ENCODE measurements around the gene PMCH. TPM values are rescaled to one million over a fixed set of nuclear protein-coding genes. Genes with fewer than 3 reads are reported as not detected.
"Not testable (repeated sequence)": the region's sequence is repeated elsewhere in the genome, so short reads cannot be mapped to it uniquely, and the experiment has no call there.

PMCH gene, protein sequence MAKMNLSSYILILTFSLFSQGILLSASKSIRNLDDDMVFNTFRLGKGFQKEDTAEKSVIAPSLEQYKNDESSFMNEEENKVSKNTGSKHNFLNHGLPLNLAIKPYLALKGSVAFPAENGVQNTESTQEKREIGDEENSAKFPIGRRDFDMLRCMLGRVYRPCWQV
- total RNA-seq: not detected in 2 replicates

GRCh38 chr12:102197789-102198188 lies at the start of gene PMCH:
TSS of gene PMCH (minus strand) at chr12:102197833. CDS start at chr12:102197770, 63 bp downstream.
- DNase-seq (ENCODE audit: low read depth): peak; percentile 28
- TF ChIP-seq, protein P1, sequence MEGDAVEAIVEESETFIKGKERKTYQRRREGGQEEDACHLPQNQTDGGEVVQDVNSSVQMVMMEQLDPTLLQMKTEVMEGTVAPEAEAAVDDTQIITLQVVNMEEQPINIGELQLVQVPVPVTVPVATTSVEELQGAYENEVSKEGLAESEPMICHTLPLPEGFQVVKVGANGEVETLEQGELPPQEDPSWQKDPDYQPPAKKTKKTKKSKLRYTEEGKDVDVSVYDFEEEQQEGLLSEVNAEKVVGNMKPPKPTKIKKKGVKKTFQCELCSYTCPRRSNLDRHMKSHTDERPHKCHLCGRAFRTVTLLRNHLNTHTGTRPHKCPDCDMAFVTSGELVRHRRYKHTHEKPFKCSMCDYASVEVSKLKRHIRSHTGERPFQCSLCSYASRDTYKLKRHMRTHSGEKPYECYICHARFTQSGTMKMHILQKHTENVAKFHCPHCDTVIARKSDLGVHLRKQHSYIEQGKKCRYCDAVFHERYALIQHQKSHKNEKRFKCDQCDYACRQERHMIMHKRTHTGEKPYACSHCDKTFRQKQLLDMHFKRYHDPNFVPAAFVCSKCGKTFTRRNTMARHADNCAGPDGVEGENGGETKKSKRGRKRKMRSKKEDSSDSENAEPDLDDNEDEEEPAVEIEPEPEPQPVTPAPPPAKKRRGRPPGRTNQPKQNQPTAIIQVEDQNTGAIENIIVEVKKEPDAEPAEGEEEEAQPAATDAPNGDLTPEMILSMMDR (IDR thresholded peaks at IDR 0.05; ENCODE audit: insufficient read depth, low read depth, low read length): no peak

DNA sequence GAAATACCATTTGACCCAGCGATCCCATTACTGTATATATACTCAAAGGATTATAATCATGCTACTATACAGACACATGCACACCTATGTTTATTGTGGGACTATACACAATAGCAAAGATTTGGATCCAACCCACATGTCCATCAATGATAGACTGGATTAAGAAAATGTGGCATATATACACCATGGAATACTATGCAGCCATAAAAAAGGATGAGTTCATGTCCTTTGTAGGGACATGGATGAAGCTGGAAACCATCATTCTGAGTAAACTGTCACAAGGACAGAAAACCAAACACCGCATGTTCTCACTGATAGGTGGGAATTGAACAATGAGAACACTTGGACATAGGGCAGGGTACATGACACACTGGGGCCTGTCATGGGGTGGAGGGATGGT lies 43.2 kb upstream of the PMCH start:
- DNase-seq (ENCODE audit: low read depth); H3K4me3 ChIP-seq (ENCODE audit: low read depth, low read length): not testable (repeated sequence)

More at GRCh38 chr12:102197789-102198188, at the start of gene PMCH:
- H3K4me3 ChIP-seq (ENCODE audit: low read depth, low read length): no peak within 1 kb of the TSS

- DNase-seq (ENCODE audit: low read depth): no peak
- no peak overlapping the region for H3K4me3 ChIP-seq (ENCODE audit: low read depth, low read length)
- TF ChIP-seq, protein P1 (IDR thresholded peaks at IDR 0.05; ENCODE audit: insufficient read depth, low read depth, low read length): no peak
These were observed 37.0 kb upstream of the PMCH start for GRCh38 chr12:102234599-102234998.

- no peak overlapping the region for H3K4me3 ChIP-seq (ENCODE audit: low read depth, low read length)
- TF ChIP-seq, protein P1 (IDR thresholded peaks at IDR 0.05; ENCODE audit: insufficient read depth, low read depth, low read length): no peak
- peak; percentile 53 for DNase-seq (ENCODE audit: low read depth)
These were observed 34.8 kb upstream of the PMCH start for GRCh38 chr12:102232446-102232845.

- H3K4me3 ChIP-seq (ENCODE audit: low read depth, low read length): no peak overlapping the region
- TF ChIP-seq, protein P1 (IDR thresholded peaks at IDR 0.05; ENCODE audit: insufficient read depth, low read depth, low read length): no peak
- DNase-seq (ENCODE audit: low read depth): no peak
These were observed 34.4 kb upstream of the PMCH start for GRCh38 chr12:102232036-102232435.

GRCh38 chr12:102227954-102228353 lies 30.3 kb upstream of the PMCH start:
- TF ChIP-seq, protein P1 (IDR thresholded peaks at IDR 0.05; ENCODE audit: insufficient read depth, low read depth, low read length): no peak
- DNase-seq (ENCODE audit: low read depth): no peak
- H3K4me3 ChIP-seq (ENCODE audit: low read depth, low read length): no peak overlapping the region

DNA sequence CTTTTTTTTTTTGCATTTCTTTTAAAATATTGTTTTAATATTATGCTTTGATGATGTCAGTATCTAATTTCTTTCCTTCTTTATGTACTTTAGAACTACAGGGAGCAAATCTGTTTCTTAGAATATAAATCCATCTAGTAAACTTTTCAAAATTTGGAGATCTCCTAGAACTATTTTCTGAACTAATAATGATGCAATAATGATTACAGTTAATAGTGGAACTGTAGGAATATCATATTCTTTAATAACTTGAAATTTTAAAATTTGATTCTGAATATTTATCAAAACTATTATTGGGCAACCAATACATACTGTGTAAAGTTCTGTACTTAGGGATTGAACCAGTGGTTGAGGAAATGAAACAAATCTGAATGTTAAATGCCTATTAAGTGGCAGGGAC lies 23.1 kb upstream of the PMCH start:
- no peak overlapping the region for H3K4me3 ChIP-seq (ENCODE audit: low read depth, low read length)
- no peak for DNase-seq (ENCODE audit: low read depth)
- TF ChIP-seq, protein P1 (IDR thresholded peaks at IDR 0.05; ENCODE audit: insufficient read depth, low read depth, low read length): no peak
